HG03196 (cell line): Measurements from ENCODE around the gene PLA2G12A.
"Not testable (repeated sequence)": the region's sequence is repeated elsewhere in the genome, so short reads cannot be mapped to it uniquely, and the experiment has no call there.

Experiments used
- ATAC-seq: cut with Tn5 transposase; IDR thresholded peaks from one replicate; pipeline ENCODE4 v1.9.1; 2021; ENCODE audit not compliant: unreplicated experiment

Gene PLA2G12A

GRCh38 chr4:109682875-109683274, 47.0 kb downstream of the PLA2G12A start:
- no peak for ATAC-seq

DNA sequence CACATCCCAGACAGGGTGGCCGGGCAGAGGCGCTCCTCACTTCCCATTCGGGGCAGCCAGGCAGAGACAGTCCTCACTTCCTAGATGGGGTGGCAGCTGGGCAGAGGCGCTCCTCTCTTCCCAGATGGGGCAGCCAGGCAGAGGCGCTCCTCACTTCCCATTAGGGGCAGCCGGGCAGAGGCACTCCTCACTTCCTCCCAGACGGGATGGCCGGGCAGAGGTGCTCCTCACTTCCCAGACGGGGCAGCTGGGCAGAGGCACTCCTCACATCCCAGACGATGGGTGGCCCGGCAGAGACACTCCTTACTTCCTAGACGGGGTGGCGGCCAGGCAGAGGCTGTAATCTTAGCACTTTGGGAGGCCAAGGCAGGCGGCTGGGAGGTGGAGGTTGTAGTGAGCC, 50.9 kb downstream of the PLA2G12A start:
- ATAC-seq, result not testable (repeated sequence)

DNA sequence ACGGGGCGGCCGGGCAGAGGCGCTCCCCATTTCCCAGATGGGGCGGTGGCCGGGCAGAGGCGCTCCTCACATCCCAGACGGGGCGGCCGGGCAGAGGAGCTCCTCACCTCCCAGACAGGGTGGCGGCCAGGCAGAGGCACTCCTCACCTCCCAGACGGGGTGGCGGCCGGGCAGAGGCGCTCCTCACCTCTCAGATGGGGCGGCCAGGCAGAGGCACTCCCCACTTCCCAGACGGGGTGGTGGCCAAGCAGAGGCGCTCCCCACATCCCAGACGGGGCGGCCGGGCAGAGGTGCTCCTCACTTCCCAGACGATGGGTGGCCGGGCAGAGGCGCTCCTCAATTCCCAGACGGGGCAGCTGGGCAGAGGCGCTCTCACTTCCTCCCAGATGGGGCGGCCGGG, 51.4 kb downstream of the PLA2G12A start:
- ATAC-seq, result not testable (repeated sequence)

- ATAC-seq, result no peak
Measured at GRCh38 chr4:109676886-109677285, 53.0 kb downstream of the PLA2G12A start.

DNA sequence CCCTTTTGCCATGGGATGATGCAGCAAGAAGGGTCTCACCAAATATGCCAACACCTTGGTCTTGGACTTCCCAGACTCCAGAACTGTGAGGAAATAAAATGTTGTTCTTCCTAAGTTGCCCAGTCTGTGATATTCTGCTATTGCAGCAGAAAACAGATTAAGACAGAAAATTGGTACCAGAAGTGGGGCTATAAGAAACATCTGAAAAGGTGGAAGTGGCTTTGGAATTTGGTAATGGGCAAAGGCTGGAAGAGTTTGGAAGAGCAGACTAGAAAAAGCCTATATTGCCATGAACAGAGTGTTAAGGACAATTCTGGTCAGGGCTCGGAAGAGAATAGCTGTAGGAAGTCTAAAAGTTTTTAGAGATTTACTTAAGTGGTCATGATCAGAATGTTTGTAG, 54.0 kb downstream of the PLA2G12A start:
- ATAC-seq, result no peak

DNA sequence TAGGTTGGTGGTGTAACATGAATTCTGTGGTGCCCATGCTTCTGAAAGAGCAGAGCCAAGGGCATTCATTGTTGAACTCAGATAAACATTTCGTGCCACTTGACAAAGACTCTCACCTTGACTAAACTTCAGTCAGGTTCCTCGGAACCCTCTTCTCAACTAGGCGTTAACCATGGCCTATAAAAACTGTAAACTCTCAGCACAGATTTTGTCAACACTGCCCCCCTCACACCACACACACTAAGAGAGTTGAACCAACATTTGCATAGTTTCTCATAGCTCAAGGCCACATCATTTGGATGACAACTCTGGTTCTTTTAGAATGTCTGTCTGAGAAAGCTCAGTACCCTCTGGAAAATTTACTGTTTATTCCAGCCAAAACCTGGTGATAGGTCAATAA, 54.7 kb downstream of the PLA2G12A start:
- no peak for ATAC-seq

- no peak for ATAC-seq
Measured at GRCh38 chr4:109673303-109673702, 56.6 kb downstream of the PLA2G12A start.

- no peak for ATAC-seq
Measured at GRCh38 chr4:109672169-109672930, 57.5 kb downstream of the PLA2G12A start.

- ATAC-seq, result no peak
Measured at GRCh38 chr4:109671350-109671749, 58.5 kb downstream of the PLA2G12A start.

- ATAC-seq, result no peak
Measured at GRCh38 chr4:109665783-109666485, 63.9 kb downstream of the PLA2G12A start.

DNA sequence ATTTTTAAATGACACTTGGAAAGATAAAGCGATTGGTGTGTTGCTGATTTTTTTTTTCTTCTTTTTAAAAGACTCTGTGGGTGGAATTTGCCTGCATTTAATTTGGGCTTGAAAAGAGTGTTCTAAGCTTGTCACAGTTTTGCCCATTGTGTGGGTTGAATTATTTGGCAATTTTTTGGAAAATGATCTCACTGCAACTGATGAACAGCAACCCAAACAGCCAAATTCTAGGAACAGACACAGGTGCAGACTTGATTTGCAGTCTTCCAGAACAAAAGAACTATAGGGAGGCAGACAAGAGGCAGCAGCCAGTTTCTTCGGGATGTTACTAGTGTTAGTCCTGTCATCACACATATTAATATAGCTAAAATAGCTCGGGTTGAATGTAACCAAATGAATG, 67.1 kb downstream of the PLA2G12A start:
- ATAC-seq, result no peak

GRCh38 chr4:109662116-109662515, 67.8 kb downstream of the PLA2G12A start:
- no peak for ATAC-seq
